GM21619 (cell line): Measurements from ENCODE around the gene AQP9.

Source experiments
- ATAC-seq: cut with Tn5 transposase; IDR thresholded peaks from one replicate; pipeline ENCODE4 v1.9.1; 2021; ENCODE audit not compliant: unreplicated experiment

AQP9 gene

GRCh38 chr15:58139989-58140522 lies 1.9 kb downstream of the AQP9 start:
- ATAC-seq = no peak

GRCh38 chr15:58141894-58142293 lies 3.7 kb downstream of the AQP9 start:
- no peak for ATAC-seq

- no peak for ATAC-seq
These were observed 4.8 kb downstream of the AQP9 start for GRCh38 chr15:58142827-58143461.

- no peak for ATAC-seq
These were observed 7.4 kb downstream of the AQP9 start for GRCh38 chr15:58145606-58146005.

- no peak for ATAC-seq
These were observed 8.0 kb downstream of the AQP9 start for GRCh38 chr15:58146211-58146610.

- no peak for ATAC-seq
These were observed 8.6 kb downstream of the AQP9 start for GRCh38 chr15:58146749-58147148.

- no peak for ATAC-seq
These were observed 9.0 kb downstream of the AQP9 start for GRCh38 chr15:58147171-58147611.

- ATAC-seq = no peak
These were observed 9.9 kb downstream of the AQP9 start for GRCh38 chr15:58148120-58148519.

- no peak for ATAC-seq
These were observed 10.7 kb downstream of the AQP9 start for GRCh38 chr15:58148633-58149445.

GRCh38 chr15:58154769-58155168 lies 16.6 kb downstream of the AQP9 start:
- no peak for ATAC-seq

- no peak for ATAC-seq
These were observed 21.7 kb downstream of the AQP9 start for GRCh38 chr15:58159827-58160386.

- ATAC-seq = no peak
These were observed 23.3 kb downstream of the AQP9 start for GRCh38 chr15:58161436-58161930.

GRCh38 chr15:58163985-58164384 lies 25.8 kb downstream of the AQP9 start:
- no peak for ATAC-seq

GRCh38 chr15:58164926-58165325 lies 26.7 kb downstream of the AQP9 start:
- ATAC-seq = no peak

- no peak for ATAC-seq
These were observed 27.5 kb downstream of the AQP9 start for GRCh38 chr15:58165661-58166060.

- ATAC-seq = no peak
These were observed 29.0 kb downstream of the AQP9 start for GRCh38 chr15:58167095-58167691.

- ATAC-seq = no peak
These were observed 31.8 kb downstream of the AQP9 start for GRCh38 chr15:58169934-58170333.

- ATAC-seq = no peak
These were observed 33.4 kb downstream of the AQP9 start for GRCh38 chr15:58171476-58172061.

GRCh38 chr15:58174709-58175108 lies 36.5 kb downstream of the AQP9 start:
- no peak for ATAC-seq

- ATAC-seq = no peak
These were observed 37.8 kb downstream of the AQP9 start for GRCh38 chr15:58175955-58176354.

- ATAC-seq = no peak
These were observed 40.5 kb downstream of the AQP9 start for GRCh38 chr15:58178668-58179067.
